B cell (primary cell): ENCODE measurements around the gene BEAN1. TPM values are rescaled to one million over a fixed set of nuclear protein-coding genes. Genes with fewer than 3 reads are reported as not detected.

Source experiments
- ATAC-seq: fragments of 200-7000 bp; cut with Tn5 transposase; one replicate; pipeline ENCODE4 v1.10.0; 2021; ENCODE audit warnings: low read depth, mild to moderate bottlenecking, moderate number of reproducible peaks, moderate library complexity
- CTCF ChIA-PET: fragments of 350-600 bp; sonication (Branson Sonifier 250); formaldehyde crosslinking; loops from one replicate; lab custom pipeline; 2021; ENCODE audit warnings: antibody characterized with exemption, inconsistent platforms; lab: Charles Lee
- POLR2A ChIA-PET: fragments of 350-600 bp; sonication (Branson Sonifier 250); formaldehyde crosslinking; loops from one replicate; lab custom pipeline; 2021; ENCODE audit warnings: antibody characterized with exemption; lab: Charles Lee
- DNase-seq: peaks from one replicate; pipeline ENCODE4 v3.0.0; 2013
- H2AFZ ChIP-seq: 2 replicates; pipeline ENCODE4 v1.6.1; 2012; ENCODE audit warnings: mild to moderate bottlenecking, low read depth, low read length; ENCODE audit not compliant: insufficient read depth, poor library complexity, severe bottlenecking
- H3K27ac ChIP-seq, 2 donors: 1 replicate in 1 of 2; 2 replicates in 1 of 2; pipeline ENCODE4 v1.5.1; 2012 to 2013; ENCODE audit warnings: low read length in 2 of 2, mild to moderate bottlenecking in 2 of 2, moderate library complexity in 1 of 2
- H3K27me3 ChIP-seq, 4 experiments: fragments of 200-600 bp in 1 of 4; sonication (generic) in 1 of 4; replicated peaks in 1 of 4; 1 replicate in 2 of 4; 2 replicates in 2 of 4; pipeline versions ENCODE4 v1.6.1 to v1.7.0; 2013 to 2016; ENCODE audit warnings: low read length in 3 of 4, mild to moderate bottlenecking in 2 of 4, mixed read lengths in 1 of 4, moderate library complexity in 1 of 4; ENCODE audit not compliant: insufficient read depth in 4 of 4, control insufficient read depth in 3 of 4; ENCODE audit errors: control extremely low read depth in 1 of 4
- H3K36me3 ChIP-seq, 2 experiments: replicated peaks in 1 of 2; 1 replicate in 1 of 2; 2 replicates in 1 of 2; pipeline versions ENCODE4 v1.6.1 to v1.7.1; 2013; ENCODE audit warnings: low read length in 1 of 2; ENCODE audit not compliant: insufficient read depth in 2 of 2, control insufficient read depth in 1 of 2; ENCODE audit errors: control extremely low read depth in 1 of 2, extremely low read depth in 1 of 2
- H3K4me1 ChIP-seq, 2 donors: fragments of 200-600 bp in 1 of 2; sonication (generic) in 1 of 2; 1 replicate in 1 of 2; 2 replicates in 1 of 2; pipeline versions ENCODE4 v1.5.1 to v1.6.1; 2013 to 2017; ENCODE audit warnings: low read length in 2 of 2; ENCODE audit not compliant: control insufficient read depth in 2 of 2, insufficient read depth in 2 of 2
- H3K4me2 ChIP-seq: replicated peaks from 2 replicates; pipeline ENCODE3; 2012; ENCODE audit warnings: mild to moderate bottlenecking, low read depth, low read length; ENCODE audit not compliant: poor library complexity, severe bottlenecking
- H3K4me3 ChIP-seq, 5 experiments: fragments of 200-600 bp in 1 of 5; sonication (generic) in 1 of 5; 1 replicate in 3 of 5; 2 replicates in 2 of 5; pipeline versions ENCODE4 v1.5.1 to v1.7.0; 2011 to 2016; ENCODE audit warnings: low read length in 4 of 5, mild to moderate bottlenecking in 4 of 5, low read depth in 2 of 5, control low read depth in 1 of 5, moderate library complexity in 1 of 5; ENCODE audit not compliant: insufficient read depth in 1 of 5; ENCODE audit errors: control extremely low read depth in 1 of 5, extremely low read depth in 1 of 5
- H3K79me2 ChIP-seq: fragments of 200-600 bp; sonication (generic); one replicate; pipeline ENCODE4 v1.6.0; 2016; ENCODE audit warnings: low read length; ENCODE audit not compliant: control insufficient read depth, insufficient read depth
- H3K9ac ChIP-seq: fragments of 200-600 bp; sonication (generic); 2 replicates; pipeline ENCODE4 v1.6.1; 2017; ENCODE audit warnings: mild to moderate bottlenecking, low read length, moderate library complexity
- H3K9me3 ChIP-seq, 3 donors: one replicate each; pipeline versions ENCODE4 v1.6.1 to v1.7.1; 2013; ENCODE audit warnings: low read length in 2 of 3; ENCODE audit not compliant: control insufficient read depth in 2 of 3, insufficient read depth in 1 of 3; ENCODE audit errors: control extremely low read depth in 1 of 3
- H4K20me1 ChIP-seq: 2 replicates; pipeline ENCODE4 v1.6.0; 2012; ENCODE audit warnings: mild to moderate bottlenecking, low read length; ENCODE audit not compliant: insufficient read depth, control insufficient read depth, poor library complexity, severe bottlenecking
- H3K27ac Mint-ChIP-seq: one replicate; pipeline ENCODE4 v1.8.0; 2021; ENCODE audit warnings: mixed read lengths
- H3K27me3 Mint-ChIP-seq: one replicate; pipeline ENCODE4 v1.8.0; 2021; ENCODE audit warnings: mixed read lengths
- H3K4me1 Mint-ChIP-seq: one replicate; pipeline ENCODE4 v1.8.0; 2021; ENCODE audit warnings: mixed read lengths
- H3K4me3 Mint-ChIP-seq: one replicate; pipeline ENCODE4 v1.8.0; 2021; ENCODE audit warnings: mixed read lengths
- H3K9me3 Mint-ChIP-seq: one replicate; pipeline ENCODE4 v1.8.0; 2022; ENCODE audit warnings: mixed read lengths; ENCODE audit not compliant: insufficient read depth
- EZH2 ChIP-seq: IDR thresholded peaks from 2 replicates; pipeline ENCODE4 v1.6.1; 2012; ENCODE audit warnings: borderline replicate concordance, low read depth, mild to moderate bottlenecking, moderate library complexity, low read length; ENCODE audit not compliant: insufficient read depth, poor library complexity, severe bottlenecking
- WGBS: methylation state at CpG from one replicate; pipeline ENCODE4 v1.1.5; 2013; ENCODE audit warnings: missing lambda C conversion rate; ENCODE audit not compliant: insufficient coverage; 5-methylcytosine and 5-hydroxymethylcytosine counted together
- intact Hi-C: fragments of 100-400 bp; cut with micrococcal nuclease; formaldehyde crosslinking; loops from one replicate; pipeline ENCODE4 v1.10.0; 2022
- polyA plus RNA-seq: library from polyadenylated mRNA; depleted of rRNA; stranded (reverse); fragments of >200 nt; gene quantifications from 2 replicates; pipeline ENCODE4 v1.2.3, GENCODE V29; 2012
- total RNA-seq, 2 donors: library from RNA; stranded (reverse); fragments of 120-200 nt in 1 of 2; gene quantifications; 1 replicate in 1 of 2; 2 replicates in 1 of 2; pipeline versions ENCODE4 v1.2.3 to v1.2.4, GENCODE V29; 2013 to 2022
- TF ChIP-seq, protein P1 (sequence below): fragments of 200-600 bp; IDR thresholded peaks from one replicate; pipeline ENCODE4 v1.8.0; 2022; ENCODE audit warnings: antibody characterized with exemption, mild to moderate bottlenecking

The BEAN1 gene
- total and polyA plus RNA-seq, 2 donors (not counting 1 experiment from before 2014, with no cell fraction given): not detected

DNA sequence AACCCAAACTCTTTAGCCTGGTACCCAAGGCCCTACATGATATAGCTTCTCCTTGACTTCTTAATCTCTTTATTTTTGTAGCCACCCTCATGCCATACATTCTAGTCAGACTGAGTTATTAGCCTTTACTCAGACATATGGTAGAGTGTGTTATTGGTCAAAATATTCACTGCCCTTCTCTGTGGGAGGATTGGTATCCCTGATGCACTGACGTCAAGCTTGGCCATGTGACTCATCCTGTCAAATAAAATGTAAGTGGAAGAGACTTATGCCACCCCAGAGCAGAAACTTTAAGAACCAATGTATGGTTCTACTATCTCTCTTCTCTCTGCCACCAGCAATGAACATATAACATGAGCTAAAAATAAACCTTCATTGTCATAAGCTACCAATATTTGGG lies 12.2 kb upstream of the BEAN1 start:
- POLR2A ChIA-PET: no interaction called here
- no peak overlapping the region for H3K27ac Mint-ChIP-seq

DNA sequence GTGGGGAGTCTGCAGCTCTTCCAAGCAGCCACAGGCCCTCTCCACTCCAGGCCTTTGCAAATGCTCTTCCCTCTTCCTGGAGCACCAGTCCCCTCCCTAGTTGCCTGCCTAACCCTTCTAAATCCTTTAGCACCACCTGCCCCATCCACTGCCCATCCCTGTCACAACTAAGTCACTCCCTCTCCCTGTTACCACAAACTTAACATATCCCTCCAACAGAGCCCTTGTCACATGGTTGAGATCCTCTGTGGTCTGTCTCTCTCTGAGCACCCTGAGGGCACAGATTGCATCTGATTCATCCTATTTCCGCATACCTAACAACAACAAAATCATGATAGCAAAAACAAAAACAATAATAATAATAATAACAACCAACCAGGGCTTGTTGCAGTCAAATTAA lies 11.0 kb upstream of the BEAN1 start:
- intact Hi-C loops: no loop called here
- peaks cover 23% of the 10 kb centered on the region for H3K27me3 Mint-ChIP-seq
- H3K27me3 ChIP-seq: peaks cover 0 to 5% (median 0%) of the 10 kb centered on the region in 4 experiments
- POLR2A ChIA-PET: no interaction called here
- H3K79me2 ChIP-seq: no peaks in the 10 kb centered on the region
- no peak overlapping the region for H3K27ac ChIP-seq
- H4K20me1 ChIP-seq: no peaks in the 10 kb centered on the region
- DNase-seq (no peak), ATAC-seq (no peak)
- peaks cover 10 to 12% of the 10 kb centered on the region in 2 donors for H3K4me1 ChIP-seq
- H3K36me3 ChIP-seq: no peaks in the 10 kb centered on the region
- TF ChIP-seq, protein P1, sequence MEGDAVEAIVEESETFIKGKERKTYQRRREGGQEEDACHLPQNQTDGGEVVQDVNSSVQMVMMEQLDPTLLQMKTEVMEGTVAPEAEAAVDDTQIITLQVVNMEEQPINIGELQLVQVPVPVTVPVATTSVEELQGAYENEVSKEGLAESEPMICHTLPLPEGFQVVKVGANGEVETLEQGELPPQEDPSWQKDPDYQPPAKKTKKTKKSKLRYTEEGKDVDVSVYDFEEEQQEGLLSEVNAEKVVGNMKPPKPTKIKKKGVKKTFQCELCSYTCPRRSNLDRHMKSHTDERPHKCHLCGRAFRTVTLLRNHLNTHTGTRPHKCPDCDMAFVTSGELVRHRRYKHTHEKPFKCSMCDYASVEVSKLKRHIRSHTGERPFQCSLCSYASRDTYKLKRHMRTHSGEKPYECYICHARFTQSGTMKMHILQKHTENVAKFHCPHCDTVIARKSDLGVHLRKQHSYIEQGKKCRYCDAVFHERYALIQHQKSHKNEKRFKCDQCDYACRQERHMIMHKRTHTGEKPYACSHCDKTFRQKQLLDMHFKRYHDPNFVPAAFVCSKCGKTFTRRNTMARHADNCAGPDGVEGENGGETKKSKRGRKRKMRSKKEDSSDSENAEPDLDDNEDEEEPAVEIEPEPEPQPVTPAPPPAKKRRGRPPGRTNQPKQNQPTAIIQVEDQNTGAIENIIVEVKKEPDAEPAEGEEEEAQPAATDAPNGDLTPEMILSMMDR: no peak
- TF ChIP-seq EZH2: no peak
- H3K27ac Mint-ChIP-seq: no peak overlapping the region
- H2AFZ ChIP-seq: no peak overlapping the region
- peaks cover 20% of the 10 kb centered on the region for H3K4me1 Mint-ChIP-seq
- WGBS: no CpG with 5 or more reads among the region's 1 CpG
- H3K9me3 ChIP-seq: peaks cover 0 to 11% (median 8%) of the 10 kb centered on the region in 3 donors
- peaks cover 2% of the 10 kb centered on the region for H3K9me3 Mint-ChIP-seq
- H3K4me2 ChIP-seq: no peak overlapping the region
- CTCF ChIA-PET: no interaction called here
- H3K4me3 Mint-ChIP-seq: no peak overlapping the region
- H3K4me3 ChIP-seq: no peak overlapping the region
- H3K9ac ChIP-seq: no peak overlapping the region

More for the DNA sequence above, 12.2 kb upstream of the BEAN1 start:
- Histone ChIP-seq H3K79me2 (no peaks in the 10 kb centered on the region), H3K4me3 (no peak overlapping the region), H3K4me2 (no peak overlapping the region), H3K36me3 (no peaks in the 10 kb centered on the region), H2AFZ (no peak overlapping the region), H3K9ac (no peak overlapping the region), H3K27ac (no peak overlapping the region), H3K4me1 (peaks cover 10 to 12% of the 10 kb centered on the region in 2 donors), H3K27me3 (peaks cover 0 to 8% (median under 1%) of the 10 kb centered on the region in 4 experiments), H3K9me3 (peaks cover 0 to 11% (median 8%) of the 10 kb centered on the region in 3 donors), H4K20me1 (no peaks in the 10 kb centered on the region)
- 83% methylated on average over 1 of the region's 1 CpG for WGBS
- CTCF ChIA-PET: interaction anchor here (1.0 to 1.2 kb wide), 3 partner anchors 8 to 453 kb away, joined by 4 to 9 read pairs (median 6); no protein-coding TSS in a partner anchor
- TF ChIP-seq EZH2: no peak
- TF ChIP-seq, protein P1: no peak
- intact Hi-C loops: no loop called here
- H3K4me1 Mint-ChIP-seq: peaks cover 20% of the 10 kb centered on the region
- H3K27me3 Mint-ChIP-seq: peaks cover 24% of the 10 kb centered on the region
- no peak for ATAC-seq
- no peak overlapping the region for H3K4me3 Mint-ChIP-seq
- H3K9me3 Mint-ChIP-seq: peaks cover 2% of the 10 kb centered on the region
- no peak for DNase-seq
